DND-41 (cell line): ENCODE data around the gene ST6GALNAC4.

Source experiments
- ATAC-seq: fragments of 200-7000 bp; cut with Tn5 transposase; 3 replicates; pipeline ENCODE4 v1.9.1; 2021; ENCODE audit warnings: low read depth; ENCODE audit not compliant: insufficient read depth
- DNase-seq: peaks from one replicate; pipeline ENCODE4 v3.0.0-alpha.2; 2020
- H2AFZ ChIP-seq: 2 replicates; pipeline ENCODE4 v1.6.0; 2012; ENCODE audit warnings: low read depth, low read length
- H3K27ac ChIP-seq: 2 replicates; pipeline ENCODE4 v1.5.1; 2012; ENCODE audit warnings: low read length, inconsistent platforms
- H3K27me3 ChIP-seq: fragments of 200-600 bp; sonication (generic); 2 replicates; pipeline ENCODE4 v1.6.0; 2012; ENCODE audit warnings: low read length, mild to moderate bottlenecking, inconsistent platforms; ENCODE audit not compliant: insufficient read depth, poor library complexity
- H3K36me3 ChIP-seq: 2 replicates; pipeline ENCODE4 v1.5.1; 2012; ENCODE audit warnings: low read length, inconsistent platforms; ENCODE audit not compliant: insufficient read depth
- H3K4me1 ChIP-seq: 2 replicates; pipeline ENCODE4 v1.5.1; 2012; ENCODE audit warnings: mild to moderate bottlenecking, low read length; ENCODE audit not compliant: insufficient read depth
- H3K4me2 ChIP-seq: 2 replicates; pipeline ENCODE4 v1.6.0; 2012; ENCODE audit warnings: mild to moderate bottlenecking, moderate library complexity, low read length, inconsistent platforms; ENCODE audit not compliant: insufficient read depth
- H3K4me3 ChIP-seq, 2 experiments: fragments of 200-600 bp in 1 of 2; shearing (Covaris generic) in 1 of 2; 2 replicates each; pipeline ENCODE4 v1.5.1; 2012 to 2016; ENCODE audit warnings: inconsistent platforms in 2 of 2, low read length in 2 of 2, mild to moderate bottlenecking in 2 of 2, low read depth in 1 of 2, moderate library complexity in 1 of 2
- H3K79me2 ChIP-seq: 2 replicates; pipeline ENCODE4 v1.6.0; 2012; ENCODE audit warnings: low read length, inconsistent platforms; ENCODE audit not compliant: insufficient read depth
- H3K9ac ChIP-seq: 2 replicates; pipeline ENCODE4 v1.6.0; 2012; ENCODE audit warnings: low read depth, mild to moderate bottlenecking, inconsistent platforms, low read length, moderate library complexity
- H3K9me3 ChIP-seq: 2 replicates; pipeline ENCODE4 v1.5.1; 2012; ENCODE audit warnings: low read length, moderate library complexity, mild to moderate bottlenecking, inconsistent platforms; ENCODE audit not compliant: insufficient read depth, severe bottlenecking
- H4K20me1 ChIP-seq: 2 replicates; pipeline ENCODE4 v1.6.0; 2012; ENCODE audit warnings: low read length; ENCODE audit not compliant: insufficient read depth
- CTCF ChIP-seq: IDR thresholded peaks from 2 replicates; pipeline ENCODE4 v1.5.1; 2012; ENCODE audit warnings: borderline replicate concordance, low read length, moderate library complexity, mild to moderate bottlenecking; ENCODE audit not compliant: poor library complexity, severe bottlenecking; ENCODE audit errors: extremely low read depth
- EZH2 ChIP-seq: IDR thresholded peaks from 3 replicates; pipeline ENCODE4 v1.6.1; 2012; ENCODE audit warnings: borderline replicate concordance, low read depth, mild to moderate bottlenecking, moderate library complexity, low read length, inconsistent platforms; ENCODE audit not compliant: severe bottlenecking

Gene ST6GALNAC4

GRCh38 chr9:127866535-127866934, 50.3 kb downstream of the ST6GALNAC4 start:
- DNase-seq: no peak
- no peak overlapping the region for H3K4me3 ChIP-seq
- H3K27ac ChIP-seq: no peak overlapping the region

GRCh38 chr9:127865645-127866464, 51.0 kb downstream of the ST6GALNAC4 start:
- H3K79me2 ChIP-seq: no peaks in the 10 kb centered on the region
- no peaks in the 10 kb centered on the region; the same call in 1 of the 2 replicates for H4K20me1 ChIP-seq
- no peak overlapping the region for H3K4me2 ChIP-seq
- no peak overlapping the region for H3K4me3 ChIP-seq
- H3K9me3 ChIP-seq: no peaks in the 10 kb centered on the region
- peak; percentile 31; the same call in 1 of the 3 replicates for ATAC-seq
- no peak overlapping the region for H2AFZ ChIP-seq
- no peak overlapping the region for H3K27ac ChIP-seq
- TF ChIP-seq EZH2 (no peak), CTCF (no peak)
- no peaks in the 10 kb centered on the region for H3K27me3 ChIP-seq
- no peak overlapping the region for H3K9ac ChIP-seq
- peaks cover 17% of the 10 kb centered on the region for H3K4me1 ChIP-seq
- no peaks in the 10 kb centered on the region for H3K36me3 ChIP-seq
- peak; percentile 18 for DNase-seq

More at GRCh38 chr9:127866535-127866934, 50.3 kb downstream of the ST6GALNAC4 start:
- Histone ChIP-seq H3K36me3 (no peaks in the 10 kb centered on the region), H3K79me2 (no peaks in the 10 kb centered on the region), H3K27me3 (no peaks in the 10 kb centered on the region), H3K9ac (no peak overlapping the region), H3K4me2 (no peak overlapping the region), H3K4me1 (peaks cover 14% of the 10 kb centered on the region), H2AFZ (no peak overlapping the region), H4K20me1 (no peaks in the 10 kb centered on the region; the same call in 1 of the 2 replicates), H3K9me3 (no peaks in the 10 kb centered on the region)
- no peak for ATAC-seq
- no peak for TF ChIP-seq CTCF
- no peak for TF ChIP-seq EZH2

GRCh38 chr9:127863191-127863621, 53.6 kb downstream of the ST6GALNAC4 start:
- no peaks in the 10 kb centered on the region for H3K9me3 ChIP-seq
- no peaks in the 10 kb centered on the region for H3K27me3 ChIP-seq
- no peak for DNase-seq
- no peaks in the 10 kb centered on the region for H4K20me1 ChIP-seq
- H3K4me2 ChIP-seq: no peak overlapping the region
- TF ChIP-seq EZH2 (no peak), CTCF (no peak)
- H3K9ac ChIP-seq: no peak overlapping the region
- no peaks in the 10 kb centered on the region for H3K79me2 ChIP-seq
- ATAC-seq: no peak
- H3K27ac ChIP-seq: no peak overlapping the region
- H2AFZ ChIP-seq: no peak overlapping the region
- H3K36me3 ChIP-seq: no peaks in the 10 kb centered on the region
- H3K4me3 ChIP-seq: no peak overlapping the region
- H3K4me1 ChIP-seq: peaks cover 17% of the 10 kb centered on the region
